Measurements from ENCODE around the gene UBE3B.
A peak's percentile ranks its signal among the peaks of the same experiment; 100 is the strongest.

UBE3B gene

GRCh38 chr12:109501299-109501698, 23.9 kb downstream of the UBE3B start:
- DNase-seq: no peak

GRCh38 chr12:109502332-109502731, 24.9 kb downstream of the UBE3B start:
- DNase-seq: no peak

- no peak for DNase-seq
Observed at GRCh38 chr12:109503611-109504010, 26.2 kb downstream of the UBE3B start.

- peak; percentile 63 for DNase-seq
Observed at GRCh38 chr12:109504068-109504467, 26.6 kb downstream of the UBE3B start.

GRCh38 chr12:109510196-109510595, 32.8 kb downstream of the UBE3B start:
- peak; percentile 93 for DNase-seq

GRCh38 chr12:109512608-109513007, 35.2 kb downstream of the UBE3B start:
- no peak for DNase-seq

GRCh38 chr12:109513051-109513450, 35.6 kb downstream of the UBE3B start:
- DNase-seq: no peak

GRCh38 chr12:109513977-109514376, 36.5 kb downstream of the UBE3B start:
- no peak for DNase-seq

GRCh38 chr12:109517619-109518018, 40.2 kb downstream of the UBE3B start:
- DNase-seq: no peak

- peak; percentile 56 for DNase-seq
Observed at GRCh38 chr12:109518820-109519665, 41.6 kb downstream of the UBE3B start.

- DNase-seq: no peak
Observed at GRCh38 chr12:109519787-109520186, 42.4 kb downstream of the UBE3B start.

GRCh38 chr12:109521831-109522230, 44.4 kb downstream of the UBE3B start:
- no peak for DNase-seq

- DNase-seq: peak; percentile 53
Observed at GRCh38 chr12:109523071-109523470, 45.6 kb downstream of the UBE3B start.

- peak; percentile 16 for DNase-seq
Observed at GRCh38 chr12:109523504-109523903, 46.1 kb downstream of the UBE3B start.

- no peak for DNase-seq
Observed at GRCh38 chr12:109524466-109525278, 47.2 kb downstream of the UBE3B start.

GRCh38 chr12:109525279-109525585, 47.8 kb downstream of the UBE3B start:
- no peak for DNase-seq

- no peak for DNase-seq
Observed at GRCh38 chr12:109527489-109528123, 50.2 kb downstream of the UBE3B start.

- no peak for DNase-seq
Observed at GRCh38 chr12:109529691-109530640, 52.5 kb downstream of the UBE3B start.

- DNase-seq: no peak
Observed at GRCh38 chr12:109531411-109531810, 54.0 kb downstream of the UBE3B start.

- no peak for DNase-seq
Observed at GRCh38 chr12:109532721-109533486, 55.5 kb downstream of the UBE3B start.

- DNase-seq: no peak
Observed at GRCh38 chr12:109533487-109533740, 56.0 kb downstream of the UBE3B start.

GRCh38 chr12:109534456-109534855, 57.0 kb downstream of the UBE3B start:
- no peak for DNase-seq
